Mesothelial cell of epicardium (in vitro differentiated cells): ENCODE data around the gene MYO5B. TPM values are rescaled to one million over a fixed set of nuclear protein-coding genes. Genes with fewer than 3 reads are reported as not detected.

Source experiments
- DNase-seq, 2 experiments: peaks; one replicate each; pipeline ENCODE4 v3.0.0; 2021; ENCODE audit warnings: low spot score in 2 of 2; ENCODE audit not compliant: unreplicated experiment in 2 of 2
- H3K27ac Mint-ChIP-seq: 2 replicates; pipeline ENCODE4 v1.8.0; 2021; ENCODE audit warnings: mixed read lengths
- H3K27me3 Mint-ChIP-seq: 2 replicates; pipeline ENCODE4 v1.8.0; 2021; ENCODE audit warnings: low read depth, mixed read lengths
- H3K36me3 Mint-ChIP-seq: 2 replicates; pipeline ENCODE4 v1.8.0; 2021; ENCODE audit warnings: mixed read lengths
- H3K4me1 Mint-ChIP-seq: 2 replicates; pipeline ENCODE4 v1.8.0; 2021; ENCODE audit warnings: mixed read lengths
- H3K4me3 Mint-ChIP-seq: 2 replicates; pipeline ENCODE4 v1.8.0; 2021; ENCODE audit warnings: mild to moderate bottlenecking, moderate library complexity, mixed read lengths
- H3K9me3 Mint-ChIP-seq: 2 replicates; pipeline ENCODE4 v1.8.0; 2021; ENCODE audit warnings: mixed read lengths
- total RNA-seq: library from RNA; stranded (reverse); gene quantifications from 3 replicates; pipeline ENCODE4 v1.2.1, GENCODE V29; 2021
- TF ChIP-seq, protein P1 (sequence below): fragments of 200-600 bp; sonication (generic); IDR thresholded peaks from one replicate; pipeline ENCODE4 v1.5.0; 2021; ENCODE audit warnings: antibody characterized with exemption; ENCODE audit not compliant: unreplicated experiment

The MYO5B gene
- total RNA-seq, 1 donor from 2014 or later: 15.1 TPM

DNA sequence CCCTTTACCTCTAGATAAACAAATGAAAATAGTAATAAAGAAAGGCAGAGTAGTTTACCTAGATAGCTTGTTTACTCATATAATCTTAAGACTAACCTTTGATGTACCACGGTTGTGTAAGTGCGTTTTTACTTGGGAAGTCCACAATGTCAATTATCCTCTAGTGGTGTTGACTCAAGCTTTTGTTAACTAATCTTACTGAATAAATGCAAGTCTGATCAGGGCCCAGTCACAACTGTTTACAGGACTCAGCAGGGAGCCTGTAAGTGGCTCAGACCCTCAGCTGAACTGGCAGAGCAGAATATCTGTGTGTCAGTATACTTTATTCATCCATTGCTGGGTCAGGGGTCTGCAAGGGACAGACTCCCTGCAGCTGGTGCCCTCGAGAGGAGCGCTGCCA is 283.5 kb downstream of the MYO5B start:
- Mint-ChIP-seq H3K36me3 (peaks cover 10% of the 10 kb centered on the region), H3K4me3 (no peak overlapping the region), H3K27ac (no peak overlapping the region), H3K9me3 (no peaks in the 10 kb centered on the region), H3K4me1 (no peaks in the 10 kb centered on the region), H3K27me3 (no peaks in the 10 kb centered on the region)
- TF ChIP-seq, protein P1, sequence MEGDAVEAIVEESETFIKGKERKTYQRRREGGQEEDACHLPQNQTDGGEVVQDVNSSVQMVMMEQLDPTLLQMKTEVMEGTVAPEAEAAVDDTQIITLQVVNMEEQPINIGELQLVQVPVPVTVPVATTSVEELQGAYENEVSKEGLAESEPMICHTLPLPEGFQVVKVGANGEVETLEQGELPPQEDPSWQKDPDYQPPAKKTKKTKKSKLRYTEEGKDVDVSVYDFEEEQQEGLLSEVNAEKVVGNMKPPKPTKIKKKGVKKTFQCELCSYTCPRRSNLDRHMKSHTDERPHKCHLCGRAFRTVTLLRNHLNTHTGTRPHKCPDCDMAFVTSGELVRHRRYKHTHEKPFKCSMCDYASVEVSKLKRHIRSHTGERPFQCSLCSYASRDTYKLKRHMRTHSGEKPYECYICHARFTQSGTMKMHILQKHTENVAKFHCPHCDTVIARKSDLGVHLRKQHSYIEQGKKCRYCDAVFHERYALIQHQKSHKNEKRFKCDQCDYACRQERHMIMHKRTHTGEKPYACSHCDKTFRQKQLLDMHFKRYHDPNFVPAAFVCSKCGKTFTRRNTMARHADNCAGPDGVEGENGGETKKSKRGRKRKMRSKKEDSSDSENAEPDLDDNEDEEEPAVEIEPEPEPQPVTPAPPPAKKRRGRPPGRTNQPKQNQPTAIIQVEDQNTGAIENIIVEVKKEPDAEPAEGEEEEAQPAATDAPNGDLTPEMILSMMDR: no peak
- DNase-seq: no peak

DNA sequence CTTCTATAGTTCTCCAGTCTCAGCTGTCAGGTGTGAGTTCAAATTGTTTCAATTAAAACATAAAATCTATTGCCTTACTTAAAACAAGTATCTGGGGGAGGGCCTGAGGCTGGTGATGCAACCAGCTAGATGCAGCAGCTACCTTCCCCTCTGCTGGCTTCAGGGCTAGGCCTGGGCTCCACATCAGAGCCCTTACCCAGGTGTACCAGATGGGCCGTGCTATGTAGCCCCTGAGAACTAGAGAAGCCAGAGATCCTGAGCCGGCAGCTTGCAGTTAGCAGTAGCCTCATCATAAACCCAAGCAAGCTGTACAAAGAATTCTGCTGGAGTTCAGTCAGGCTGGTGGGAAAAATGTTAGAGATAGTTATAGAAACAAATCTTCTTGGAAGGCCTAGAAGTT is 284.0 kb downstream of the MYO5B start:
- Mint-ChIP-seq H3K9me3 (no peaks in the 10 kb centered on the region), H3K4me1 (no peaks in the 10 kb centered on the region), H3K36me3 (peaks cover 10% of the 10 kb centered on the region), H3K27ac (no peak overlapping the region), H3K27me3 (no peaks in the 10 kb centered on the region), H3K4me3 (no peak overlapping the region)
- DNase-seq: no peak
- TF ChIP-seq, protein P1: no peak

DNA sequence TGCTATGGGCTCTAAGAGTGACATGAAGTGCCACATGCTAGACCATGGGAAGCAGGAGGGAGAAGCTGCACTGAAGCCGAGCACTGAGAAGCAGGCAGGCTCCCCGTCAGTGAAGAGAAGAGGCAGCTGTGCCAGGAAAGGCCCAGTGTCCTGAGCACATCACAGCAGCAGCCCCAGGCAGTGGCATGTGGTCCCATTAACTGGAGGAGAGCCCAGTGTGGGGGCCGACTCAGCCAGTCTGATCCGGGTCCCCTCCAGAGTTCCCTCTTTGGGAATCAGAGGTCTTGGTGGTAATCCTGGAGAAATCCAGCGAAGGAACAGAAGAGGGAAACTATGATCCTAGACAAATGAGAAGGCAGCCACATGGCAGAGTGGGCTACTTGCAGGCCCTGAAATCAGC is 284.9 kb downstream of the MYO5B start:
- no peak overlapping the region for H3K27ac Mint-ChIP-seq
- DNase-seq: no peak
- no peaks in the 10 kb centered on the region for H3K27me3 Mint-ChIP-seq
- H3K4me3 Mint-ChIP-seq: no peak overlapping the region
- H3K9me3 Mint-ChIP-seq: no peaks in the 10 kb centered on the region
- TF ChIP-seq, protein P1: no peak
- H3K4me1 Mint-ChIP-seq: no peaks in the 10 kb centered on the region
- H3K36me3 Mint-ChIP-seq: peaks cover 13% of the 10 kb centered on the region

DNA sequence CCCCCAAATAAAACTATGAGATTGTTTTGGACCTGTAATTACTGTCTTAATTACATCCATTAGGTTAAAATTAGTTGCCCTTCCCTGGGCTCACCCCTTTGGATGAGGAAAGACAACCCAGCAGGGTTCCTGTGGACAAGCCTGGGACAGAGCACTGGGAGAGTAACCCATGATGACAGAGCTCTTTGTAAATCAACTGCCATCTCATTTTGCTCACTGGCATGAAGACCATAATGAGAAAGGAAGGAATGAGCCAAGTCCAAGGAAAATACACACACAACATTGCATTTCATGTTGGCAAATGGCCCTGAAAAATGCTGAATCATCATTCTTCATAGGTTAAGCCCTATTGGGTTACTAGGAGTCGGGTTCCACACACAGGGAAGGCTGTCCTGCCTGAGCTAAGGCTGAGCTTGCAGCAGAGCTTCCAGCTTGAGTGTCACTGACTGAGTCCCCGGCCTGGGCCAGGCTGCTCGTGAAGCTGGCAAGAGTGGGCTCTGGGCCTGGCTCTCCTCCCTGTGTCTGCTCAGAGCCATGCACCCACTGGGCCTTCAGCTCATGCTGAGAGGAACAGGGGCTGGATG is 287.5 kb downstream of the MYO5B start:
- Mint-ChIP-seq H3K4me1 (no peaks in the 10 kb centered on the region), H3K4me3 (no peak overlapping the region)

DNA sequence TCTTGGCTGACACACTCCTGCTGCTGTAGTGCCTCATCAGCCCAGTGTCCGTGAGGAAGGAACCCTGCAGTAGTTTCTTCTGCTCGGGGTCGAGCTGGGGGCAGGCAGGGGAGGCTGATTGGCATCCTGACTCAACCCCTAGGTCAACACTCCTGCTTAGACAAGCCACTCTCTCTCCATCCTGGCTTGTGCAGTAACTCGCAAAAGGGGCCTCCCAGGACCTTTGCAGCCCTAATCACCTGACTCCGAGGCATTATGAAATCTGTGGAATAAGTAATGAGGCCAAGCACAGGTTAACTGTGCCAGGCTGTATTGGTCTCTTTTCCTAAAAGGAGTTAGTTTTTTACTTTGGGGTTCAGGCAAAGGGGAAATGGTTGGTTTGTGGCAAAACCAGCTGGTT is 289.2 kb downstream of the MYO5B start:
- Mint-ChIP-seq H3K9me3 (no peaks in the 10 kb centered on the region), H3K36me3 (peaks cover 14% of the 10 kb centered on the region), H3K4me1 (no peaks in the 10 kb centered on the region), H3K4me3 (no peak overlapping the region), H3K27me3 (no peaks in the 10 kb centered on the region), H3K27ac (no peak overlapping the region)
- TF ChIP-seq, protein P1: no peak
- no peak for DNase-seq

More for the DNA sequence above, 287.5 kb downstream of the MYO5B start:
- TF ChIP-seq, protein P1: no peak
- no peaks in the 10 kb centered on the region for H3K27me3 Mint-ChIP-seq
- H3K9me3 Mint-ChIP-seq: no peaks in the 10 kb centered on the region
- DNase-seq: no peak
- H3K36me3 Mint-ChIP-seq: peaks cover 22% of the 10 kb centered on the region
- H3K27ac Mint-ChIP-seq: no peak overlapping the region
